SJSA1 (cell line): ENCODE results near the gene CDC42SE2. TPM values are rescaled to one million over a fixed set of nuclear protein-coding genes. Genes with fewer than 3 reads are reported as not detected.
A peak's percentile ranks its signal among the peaks of the same experiment; 100 is the strongest.
"Not testable (repeated sequence)": the region's sequence is repeated elsewhere in the genome, so short reads cannot be mapped to it uniquely, and the experiment has no call there.

Experiments
- DNase-seq, 2 experiments: peaks; one replicate each; pipeline ENCODE4 v3.0.0-alpha.2; 2015 to 2020; ENCODE audit warnings: low spot score in 2 of 2, low read depth in 1 of 2
- H3K27ac ChIP-seq: fragments of 250-450 bp; sonication (Bioruptor Pico); 2 replicates; pipeline ENCODE4 v1.5.1; 2020; ENCODE audit warnings: mild to moderate bottlenecking, moderate library complexity
- H3K27me3 ChIP-seq: fragments of 250-450 bp; sonication (Bioruptor Pico); replicated peaks from 2 replicates; pipeline ENCODE4 v1.5.1; 2020; ENCODE audit warnings: mild to moderate bottlenecking, moderate library complexity
- H3K36me3 ChIP-seq: fragments of 250-450 bp; sonication (Bioruptor Pico); 2 replicates; pipeline ENCODE4 v1.5.1; 2020; ENCODE audit warnings: mild to moderate bottlenecking
- H3K4me1 ChIP-seq: fragments of 250-450 bp; sonication (Bioruptor Pico); replicated peaks from 2 replicates; pipeline ENCODE4 v1.6.1; 2021; ENCODE audit warnings: mild to moderate bottlenecking
- H3K4me3 ChIP-seq: fragments of 250-450 bp; sonication (Bioruptor Pico); 2 replicates; pipeline ENCODE4 v1.5.1; 2020; ENCODE audit warnings: mild to moderate bottlenecking
- H3K9me3 ChIP-seq: fragments of 250-450 bp; sonication (Bioruptor Pico); replicated peaks from 2 replicates; pipeline ENCODE4 v1.5.1; 2020; ENCODE audit warnings: mild to moderate bottlenecking
- total RNA-seq: library from RNA; depleted of rRNA; stranded (reverse); fragments of >200 nt; shearing (Covaris generic); gene quantifications from 2 replicates; pipeline ENCODE4 v1.2.3, GENCODE V29; 2014

CDC42SE2 gene
- total RNA-seq, 1 experiment from 2014 or later, result 66.2 TPM

DNA sequence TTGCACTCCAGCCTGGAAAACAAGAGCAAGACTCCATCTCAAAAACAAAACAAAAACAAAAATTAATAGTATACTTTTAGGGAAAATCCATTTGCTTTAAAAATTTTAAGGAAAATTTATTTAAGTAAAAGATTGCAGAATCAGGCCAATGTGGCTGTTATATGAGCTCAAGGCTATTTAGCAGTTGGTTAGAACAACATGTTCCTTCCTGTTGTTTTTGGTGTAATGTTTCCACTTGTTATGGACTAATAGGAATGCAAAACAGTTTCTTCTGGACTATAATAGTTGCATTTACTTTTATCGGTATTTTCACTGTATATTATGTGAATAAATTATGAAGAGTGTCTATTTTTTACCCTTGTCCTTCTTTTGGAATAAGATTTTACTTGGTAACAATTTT lies 3.0 kb upstream of the CDC42SE2 start:
- Histone ChIP-seq H3K4me1 (peaks cover 46% of the 10 kb centered on the region), H3K4me3 (no peak overlapping the region), H3K27ac (no peak overlapping the region), H3K36me3 (peaks cover 4% of the 10 kb centered on the region), H3K9me3 (peaks cover 3% of the 10 kb centered on the region), H3K27me3 (no peaks in the 10 kb centered on the region)
- no peak for DNase-seq

DNA sequence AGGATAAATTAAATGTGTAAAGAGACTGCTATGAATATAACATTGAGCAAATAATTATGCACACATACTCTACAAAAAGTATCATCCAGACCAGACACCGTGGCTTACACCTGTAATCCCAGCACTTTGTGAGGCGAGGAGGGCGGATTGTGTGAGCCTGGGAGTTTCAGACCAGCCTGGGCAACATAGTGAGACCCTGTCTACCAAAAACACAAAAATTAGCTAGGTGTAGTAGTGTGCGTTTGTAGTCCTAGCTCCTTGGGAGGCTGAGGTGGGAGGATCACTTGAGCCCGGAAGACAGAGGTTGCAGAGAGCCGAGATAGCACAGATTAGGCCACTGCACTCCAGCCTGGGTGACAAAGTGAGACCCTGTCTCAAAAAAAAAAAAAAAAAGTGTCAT lies 2.4 kb upstream of the CDC42SE2 start:
- H3K9me3 ChIP-seq, result peaks cover 3% of the 10 kb centered on the region
- H3K4me1 ChIP-seq, result peaks cover 41% of the 10 kb centered on the region
- H3K27me3 ChIP-seq, result no peaks in the 10 kb centered on the region
- no peak overlapping the region for H3K27ac ChIP-seq
- peaks cover 4% of the 10 kb centered on the region for H3K36me3 ChIP-seq
- no peak for DNase-seq
- no peak overlapping the region for H3K4me3 ChIP-seq

DNA sequence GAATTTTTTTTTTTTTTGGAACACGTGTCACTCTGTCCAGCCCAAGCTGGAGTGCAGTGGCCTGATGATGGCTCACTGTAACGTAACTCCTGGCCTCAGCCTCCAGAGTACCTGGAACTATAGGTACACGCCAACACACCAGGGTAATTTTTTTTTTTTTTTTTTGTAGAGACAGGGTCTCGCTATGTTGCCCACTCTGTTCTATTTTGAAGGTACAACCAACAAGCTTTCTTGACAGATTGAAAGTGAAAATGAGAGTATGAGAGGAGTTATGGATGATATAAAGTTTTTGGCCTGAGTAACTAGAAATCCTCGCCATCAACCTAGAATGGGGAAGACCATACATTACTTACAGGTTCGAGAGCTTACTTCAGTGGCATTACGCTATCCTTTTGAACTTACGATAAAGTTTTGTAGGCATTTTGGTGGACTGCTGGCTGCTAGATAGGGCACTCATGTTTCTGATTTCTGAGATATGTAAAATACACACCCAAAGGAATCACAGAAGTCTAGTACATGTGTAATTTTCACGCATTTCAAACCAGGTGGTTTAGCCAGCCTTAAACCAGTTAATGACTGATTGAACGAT lies 806 bp upstream of the CDC42SE2 start:
- H3K27me3 ChIP-seq, result no peaks in the 10 kb centered on the region
- H3K4me3 ChIP-seq, result peak overlapping the region; percentile 98
- H3K27ac ChIP-seq, result peak overlapping the region; percentile 53
- H3K36me3 ChIP-seq, result peaks cover 4% of the 10 kb centered on the region
- peak in 1 of 2 experiments; percentile 47 for DNase-seq
- peaks cover 3% of the 10 kb centered on the region for H3K9me3 ChIP-seq
- H3K4me1 ChIP-seq, result peaks cover 29% of the 10 kb centered on the region

DNA sequence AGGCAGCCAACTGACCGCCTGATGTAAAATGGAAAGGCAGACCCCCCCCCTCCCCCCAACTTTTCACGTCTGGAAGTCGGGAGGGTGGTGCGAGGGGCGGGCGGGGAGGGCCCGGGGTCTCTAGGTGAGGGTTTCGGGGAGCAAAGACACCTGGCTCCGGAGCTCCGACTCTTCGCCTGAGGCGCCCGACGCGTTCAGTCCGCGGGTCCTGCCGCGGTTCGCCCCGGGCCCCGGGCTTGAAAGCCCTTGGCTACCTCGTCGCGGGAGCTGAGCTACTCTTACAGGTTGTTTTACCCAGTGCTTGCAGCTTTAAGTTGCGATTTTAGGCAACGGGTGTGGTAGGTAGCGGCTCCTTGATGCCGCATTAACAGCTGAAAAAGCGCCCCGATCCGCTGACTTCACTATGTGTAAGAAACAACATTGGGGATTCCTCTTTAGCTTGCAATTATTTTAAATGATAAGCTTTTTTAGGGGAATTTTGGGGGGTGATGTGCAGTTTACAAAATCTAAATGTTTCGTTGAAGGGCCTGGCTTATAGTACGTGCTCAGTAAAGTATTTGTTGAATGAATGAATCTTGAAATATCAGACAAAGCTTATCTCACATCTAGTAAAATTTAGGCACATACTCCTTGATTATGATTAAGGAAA lies 722 bp downstream of the CDC42SE2 start:
- peak in 1 of 2 experiments; percentile 40 for DNase-seq
- peaks cover 3% of the 10 kb centered on the region for H3K9me3 ChIP-seq

DNA sequence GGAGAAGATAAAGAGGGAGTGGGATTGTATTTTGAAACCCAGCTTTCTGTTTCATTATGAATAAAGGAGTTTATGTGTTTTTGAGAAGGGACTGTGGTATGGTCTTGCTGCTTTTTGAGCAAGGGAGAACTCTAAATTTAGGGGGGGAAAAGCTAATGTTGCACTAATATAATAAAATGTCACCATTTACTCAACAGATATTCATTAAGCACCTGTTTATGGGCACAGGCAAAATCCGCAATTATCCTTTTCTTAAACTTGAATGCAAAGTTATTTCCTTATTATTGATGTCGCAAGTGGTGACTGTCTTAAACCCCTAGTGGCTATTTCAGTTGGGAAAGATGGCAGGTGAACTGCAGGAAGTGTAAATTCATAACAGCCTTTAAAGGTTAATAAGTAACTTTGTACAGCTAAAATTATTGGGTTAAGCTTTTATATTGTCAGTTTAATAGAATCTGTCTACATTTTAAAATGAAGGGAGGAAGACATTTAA lies 1.5 kb downstream of the CDC42SE2 start:
- peak overlapping the region; percentile 98 for H3K4me3 ChIP-seq
- H3K9me3 ChIP-seq, result peaks cover 3% of the 10 kb centered on the region
- no peak overlapping the region for H3K27ac ChIP-seq
- DNase-seq, result no peak
- H3K27me3 ChIP-seq, result no peaks in the 10 kb centered on the region
- peaks cover 4% of the 10 kb centered on the region for H3K36me3 ChIP-seq
- H3K4me1 ChIP-seq, result peaks cover 13% of the 10 kb centered on the region

More for the DNA sequence above, 722 bp downstream of the CDC42SE2 start:
- Histone ChIP-seq H3K27me3 (no peaks in the 10 kb centered on the region), H3K36me3 (peaks cover 4% of the 10 kb centered on the region), H3K4me1 (peaks cover 16% of the 10 kb centered on the region), H3K27ac (peak overlapping the region; percentile 72; the same call in 1 of the 2 replicates), H3K4me3 (peak overlapping the region; percentile 98)

DNA sequence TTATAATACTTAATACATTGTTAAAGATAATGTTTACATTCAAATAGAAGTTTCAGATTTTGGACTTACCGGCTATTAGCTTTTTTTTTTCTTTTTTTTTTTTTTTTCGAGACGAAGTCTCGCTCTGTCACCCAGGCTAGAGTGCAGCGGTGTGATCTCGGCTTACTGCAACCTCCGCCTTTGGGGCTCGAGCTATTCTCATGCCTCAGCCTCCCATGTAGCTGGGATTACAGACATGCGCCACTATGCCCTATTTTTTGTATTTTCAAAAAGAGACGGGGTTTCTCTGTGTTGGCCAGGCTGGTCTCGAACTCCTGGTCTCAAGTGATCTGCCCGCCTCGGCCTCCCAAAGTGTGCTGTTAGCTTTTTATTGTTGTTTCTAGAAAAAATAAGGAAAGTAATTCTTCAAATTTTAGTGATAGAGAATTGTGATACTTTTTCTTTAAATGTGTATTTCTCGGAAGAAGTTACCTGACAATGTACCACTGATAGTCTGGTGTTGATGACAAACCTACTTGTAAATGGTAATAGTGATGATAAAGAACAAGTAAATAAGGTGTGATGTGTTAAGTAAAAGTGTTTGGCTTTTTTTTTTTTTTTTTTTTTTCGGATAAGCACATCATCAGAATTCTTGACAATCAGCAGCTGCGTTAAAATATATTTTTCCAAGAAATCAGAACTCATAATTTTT lies 2.7 kb downstream of the CDC42SE2 start:
- Histone ChIP-seq H3K4me1 (peaks cover 25% of the 10 kb centered on the region), H3K9me3 (peaks cover 3% of the 10 kb centered on the region), H3K27ac (no peak overlapping the region), H3K36me3 (peaks cover 4% of the 10 kb centered on the region), H3K27me3 (no peaks in the 10 kb centered on the region), H3K4me3 (no peak overlapping the region)
- DNase-seq, result no peak

DNA sequence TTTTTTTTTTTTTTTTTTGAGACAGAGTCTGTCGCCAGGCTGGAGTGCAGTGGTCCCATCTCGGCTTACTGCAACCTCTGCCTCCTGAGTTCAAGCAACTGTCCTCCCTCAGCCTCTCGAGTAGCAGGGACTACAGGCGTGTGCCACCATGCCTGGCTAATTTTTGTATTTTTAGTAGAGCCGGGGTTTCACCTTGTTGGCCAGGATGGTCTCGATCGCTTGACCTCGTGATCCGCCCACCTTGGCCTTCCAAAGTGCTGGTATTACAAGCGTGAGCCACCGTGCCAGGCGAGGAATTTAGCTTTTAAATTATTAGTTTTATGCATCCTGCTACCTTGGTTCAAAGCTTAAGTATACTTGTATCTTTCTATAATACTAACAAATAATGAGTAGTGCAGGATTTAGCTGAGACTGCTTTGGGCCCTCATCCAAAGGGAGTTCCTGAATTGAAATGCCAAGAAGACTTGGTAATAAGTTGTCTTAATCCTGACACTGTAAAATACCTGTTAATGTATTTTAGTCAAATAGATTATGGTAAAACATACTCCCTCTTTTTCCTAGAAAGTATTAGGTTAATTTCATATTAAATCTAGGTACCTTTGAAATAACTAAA lies 5.0 kb downstream of the CDC42SE2 start:
- H3K27ac ChIP-seq, result no peak overlapping the region
- H3K4me3 ChIP-seq, result no peak overlapping the region
- peaks cover 3% of the 10 kb centered on the region for H3K9me3 ChIP-seq
- H3K27me3 ChIP-seq, result no peaks in the 10 kb centered on the region
- DNase-seq, result no peak
- peaks cover 10% of the 10 kb centered on the region for H3K36me3 ChIP-seq
- H3K4me1 ChIP-seq, result peaks cover 31% of the 10 kb centered on the region

DNA sequence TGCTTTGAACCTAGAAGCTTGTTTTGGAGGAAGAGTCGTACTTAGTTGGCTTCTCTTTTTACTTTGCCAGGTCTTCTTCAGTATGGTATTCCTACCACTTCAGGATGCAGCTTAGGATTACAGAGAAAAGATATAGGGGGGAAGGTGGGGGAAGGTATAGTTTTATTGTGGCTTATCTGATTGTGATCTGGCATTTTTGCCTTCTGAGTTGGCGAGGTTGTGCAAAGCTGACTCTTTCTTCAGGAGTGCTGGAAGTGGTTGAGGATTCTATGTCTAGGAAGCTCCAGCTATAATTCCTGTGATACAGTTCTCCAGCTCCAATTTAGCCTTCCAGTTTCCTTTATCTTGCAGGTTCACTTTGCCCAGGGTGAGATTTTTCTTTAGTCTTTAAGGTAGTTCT lies 7.0 kb downstream of the CDC42SE2 start:
- Histone ChIP-seq H3K4me3 (no peak overlapping the region), H3K36me3 (peaks cover 6% of the 10 kb centered on the region; the same call in 1 of the 2 replicates), H3K4me1 (peaks cover 25% of the 10 kb centered on the region), H3K27me3 (no peaks in the 10 kb centered on the region), H3K27ac (no peak overlapping the region), H3K9me3 (no peaks in the 10 kb centered on the region)
- no peak for DNase-seq

DNA sequence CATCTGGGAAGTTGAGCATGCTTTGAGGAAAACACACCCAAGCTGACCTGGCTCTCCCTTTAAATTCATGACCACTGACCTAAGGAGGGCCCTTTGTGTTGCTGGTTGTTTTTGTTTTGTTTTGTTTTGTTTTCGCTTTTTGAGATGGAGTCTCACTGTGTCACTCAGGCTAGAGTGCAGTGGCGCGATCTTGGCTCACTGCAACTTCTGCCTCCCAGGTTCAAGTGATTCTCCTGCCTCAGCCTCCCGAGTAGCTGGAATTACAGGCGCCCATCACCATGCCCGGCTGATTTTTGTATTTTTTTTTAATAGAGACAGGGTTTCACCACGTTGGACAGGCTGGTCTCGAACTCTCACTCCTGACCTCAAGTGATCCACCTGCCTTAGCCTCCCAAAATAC lies 8.0 kb downstream of the CDC42SE2 start:
- not testable (repeated sequence) for H3K27me3 ChIP-seq, DNase-seq, H3K4me3 ChIP-seq, H3K36me3 ChIP-seq, H3K9me3 ChIP-seq, H3K27ac ChIP-seq
- peaks cover 25% of the 10 kb centered on the region for H3K4me1 ChIP-seq

DNA sequence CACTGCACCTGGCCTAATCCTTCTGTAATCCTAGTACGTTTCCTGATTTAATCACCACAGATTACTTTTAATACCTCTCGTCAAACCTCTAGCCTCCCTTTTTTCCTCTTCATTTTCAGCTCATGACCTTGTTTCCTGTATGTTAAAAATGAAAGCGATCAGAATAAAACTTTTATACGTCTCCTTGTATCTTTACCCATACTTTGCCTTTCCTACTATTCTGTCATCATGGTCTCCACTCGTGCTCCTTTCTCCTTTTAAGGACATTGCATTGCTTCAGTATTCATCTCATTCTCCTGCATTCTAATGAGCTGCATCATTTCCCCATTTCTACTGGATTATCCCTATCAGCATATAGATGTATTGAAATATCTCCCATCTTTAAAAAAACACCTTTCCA lies 8.5 kb downstream of the CDC42SE2 start:
- H3K36me3 ChIP-seq, result peaks cover 6% of the 10 kb centered on the region; the same call in 1 of the 2 replicates
- no peak overlapping the region for H3K4me3 ChIP-seq
- H3K4me1 ChIP-seq, result peaks cover 25% of the 10 kb centered on the region
- DNase-seq, result no peak
- H3K9me3 ChIP-seq, result no peaks in the 10 kb centered on the region
- H3K27ac ChIP-seq, result no peak overlapping the region
- H3K27me3 ChIP-seq, result no peaks in the 10 kb centered on the region

DNA sequence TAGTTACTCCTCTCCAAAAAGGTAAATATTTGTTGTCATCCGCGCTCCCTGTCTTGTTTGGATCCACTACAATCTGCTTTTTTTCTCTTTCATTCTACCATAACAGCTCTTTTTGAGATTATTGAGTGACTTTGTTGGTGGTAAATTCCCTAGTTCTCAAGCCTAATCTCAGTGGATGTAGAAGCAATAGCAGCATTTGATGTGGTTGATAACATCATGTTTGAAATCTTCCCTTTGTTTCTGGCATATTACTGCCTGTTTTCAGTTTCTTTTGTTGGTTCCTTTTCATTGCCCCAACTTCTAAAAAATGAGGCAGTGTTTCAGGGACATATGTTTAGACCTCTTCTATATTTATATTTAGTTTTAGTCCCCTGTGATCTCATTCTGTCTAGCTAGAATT lies 8.9 kb downstream of the CDC42SE2 start:
- H3K9me3 ChIP-seq, result no peaks in the 10 kb centered on the region
- H3K4me3 ChIP-seq, result no peak overlapping the region
- H3K27ac ChIP-seq, result no peak overlapping the region

DNA sequence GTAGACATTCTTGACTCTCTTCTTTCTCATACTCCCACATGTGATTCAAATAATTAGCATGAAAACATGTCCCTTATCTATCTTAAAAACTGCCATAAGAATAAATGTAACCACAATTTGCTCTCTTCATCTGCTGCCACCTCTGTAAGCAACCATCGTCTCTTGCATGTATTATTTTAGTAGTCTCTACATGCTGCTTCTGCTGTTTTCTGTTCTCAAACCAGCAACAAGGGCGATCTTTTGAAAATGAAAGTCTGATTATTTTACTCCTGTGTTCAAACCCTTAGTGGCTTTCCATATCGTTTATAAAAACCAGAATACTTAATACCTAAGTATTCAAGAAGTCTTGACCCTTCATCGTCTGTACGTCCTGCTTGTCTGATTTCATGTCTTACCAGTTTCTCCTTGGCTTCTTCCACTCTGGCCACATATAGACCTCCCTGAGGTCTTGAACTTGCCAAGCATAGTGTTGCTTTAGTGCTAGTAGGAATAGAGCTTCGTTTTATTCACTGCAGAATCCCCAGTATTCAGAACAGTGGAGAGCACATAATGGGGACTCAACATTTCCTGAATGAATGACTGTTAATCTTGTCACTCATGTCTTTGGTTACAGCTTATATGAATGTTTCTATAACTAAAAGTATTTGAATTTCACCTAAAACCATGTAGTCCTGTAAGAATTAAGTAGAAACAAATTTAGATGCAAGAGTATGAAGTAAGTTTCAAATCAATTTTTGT lies 10.6 kb downstream of the CDC42SE2 start:
- Histone ChIP-seq H3K9me3 (no peaks in the 10 kb centered on the region), H3K4me3 (no peak overlapping the region), H3K27me3 (no peaks in the 10 kb centered on the region), H3K36me3 (peaks cover 6% of the 10 kb centered on the region; the same call in 1 of the 2 replicates), H3K4me1 (peaks cover 25% of the 10 kb centered on the region), H3K27ac (no peak overlapping the region)
- DNase-seq, result no peak

More for the DNA sequence above, 8.9 kb downstream of the CDC42SE2 start:
- no peak for DNase-seq
- Histone ChIP-seq H3K4me1 (peaks cover 25% of the 10 kb centered on the region), H3K36me3 (peaks cover 6% of the 10 kb centered on the region; the same call in 1 of the 2 replicates), H3K27me3 (no peaks in the 10 kb centered on the region)

DNA sequence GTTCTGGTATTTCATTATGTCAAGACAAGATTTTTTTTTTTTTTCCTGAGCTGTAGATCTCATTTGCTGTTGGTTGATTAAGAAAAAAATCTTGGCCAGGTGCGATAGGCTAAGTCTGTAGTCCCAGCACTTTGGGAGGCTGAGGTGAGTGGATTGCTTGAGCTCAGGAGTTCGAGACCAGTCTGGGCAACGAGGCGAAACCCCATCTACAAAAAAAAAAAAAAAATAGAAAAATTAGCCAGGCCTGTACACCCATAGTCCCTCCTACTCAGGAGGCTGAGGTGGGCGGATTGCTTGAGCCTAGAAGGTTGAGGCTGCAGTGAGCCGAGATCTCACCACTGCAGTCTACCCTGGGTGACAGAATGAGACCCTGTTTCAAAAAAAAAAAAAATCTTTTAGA lies 12.2 kb downstream of the CDC42SE2 start:
- peaks cover 6% of the 10 kb centered on the region; the same call in 1 of the 2 replicates for H3K36me3 ChIP-seq
- no peak for DNase-seq
- H3K4me3 ChIP-seq, result no peak overlapping the region
- H3K27ac ChIP-seq, result no peak overlapping the region
- no peaks in the 10 kb centered on the region for H3K9me3 ChIP-seq
- H3K27me3 ChIP-seq, result no peaks in the 10 kb centered on the region
- H3K4me1 ChIP-seq, result peaks cover 23% of the 10 kb centered on the region
